Left ventricle myocardium inferior (tissue), 1 donor: ENCODE measurements around the gene ASCC3. TPM values are rescaled to one million over a fixed set of nuclear protein-coding genes. Genes with fewer than 3 reads are reported as not detected.

ENCODE experiments used
- DNase-seq: peaks from one replicate; pipeline ENCODE4 v3.0.0-alpha.2; 2020
- H3K27ac ChIP-seq: fragments of 200-600 bp; replicated peaks from 2 replicates; pipeline ENCODE4 v1.8.0; 2021
- H3K27me3 ChIP-seq: fragments of 200-600 bp; 2 replicates; pipeline ENCODE4 v1.8.0; 2021; ENCODE audit warnings: low read depth
- H3K36me3 ChIP-seq: fragments of 200-600 bp; 2 replicates; pipeline ENCODE4 v1.8.0; 2021
- H3K4me1 ChIP-seq: fragments of 200-600 bp; 2 replicates; pipeline ENCODE4 v1.8.0; 2021
- H3K4me3 ChIP-seq: fragments of 200-600 bp; 2 replicates; pipeline ENCODE4 v1.8.0; 2021; ENCODE audit warnings: mild to moderate bottlenecking, moderate library complexity
- H3K9me3 ChIP-seq: fragments of 200-600 bp; replicated peaks from 2 replicates; pipeline ENCODE4 v1.8.0; 2021
- intact Hi-C: fragments of 100-400 bp; cut with micrococcal nuclease; formaldehyde crosslinking; loops from one replicate; pipeline ENCODE4 v1.11.0; 2022
- total RNA-seq: library from RNA; stranded (reverse); fragmentation: NEBNext Ultra II Directional; extraction: Animal tissue kit (Norgen Biotek cat#: 25700); gene quantifications from one replicate; pipeline ENCODE4 v1.2.1, GENCODE V29; 2021
- TF ChIP-seq, protein P1 (sequence below): fragments of 200-600 bp; IDR thresholded peaks from 2 replicates; pipeline ENCODE4 v1.8.0; 2021; ENCODE audit warnings: antibody characterized with exemption, mild to moderate bottlenecking, borderline replicate concordance
- donor health status: DM: no; HTN: yes; CAD: no; lungs with severe emphysema.

Gene ASCC3
- total RNA-seq, 1 donor from 2014 or later = 16.7 TPM

DNA sequence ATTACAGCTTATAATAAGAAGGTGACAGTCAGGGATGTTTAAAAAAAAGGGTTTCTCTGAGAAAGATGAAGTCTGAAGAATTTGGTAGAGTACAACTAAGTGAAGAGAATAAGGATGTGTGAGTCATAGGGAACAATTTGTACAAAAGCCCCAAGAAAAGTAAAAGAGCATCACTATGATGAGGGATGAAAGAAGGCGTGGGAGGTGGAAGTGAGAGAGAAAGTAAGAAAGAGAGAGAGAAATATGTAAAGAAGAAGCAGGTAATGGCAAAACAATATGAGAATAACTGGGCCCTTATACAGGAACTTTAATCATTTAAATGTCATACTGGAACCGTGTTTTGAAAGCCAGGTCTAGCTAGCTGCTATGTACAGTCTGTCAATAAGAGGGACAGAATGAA is 179.4 kb downstream of the ASCC3 start:
- TF ChIP-seq, protein P1, sequence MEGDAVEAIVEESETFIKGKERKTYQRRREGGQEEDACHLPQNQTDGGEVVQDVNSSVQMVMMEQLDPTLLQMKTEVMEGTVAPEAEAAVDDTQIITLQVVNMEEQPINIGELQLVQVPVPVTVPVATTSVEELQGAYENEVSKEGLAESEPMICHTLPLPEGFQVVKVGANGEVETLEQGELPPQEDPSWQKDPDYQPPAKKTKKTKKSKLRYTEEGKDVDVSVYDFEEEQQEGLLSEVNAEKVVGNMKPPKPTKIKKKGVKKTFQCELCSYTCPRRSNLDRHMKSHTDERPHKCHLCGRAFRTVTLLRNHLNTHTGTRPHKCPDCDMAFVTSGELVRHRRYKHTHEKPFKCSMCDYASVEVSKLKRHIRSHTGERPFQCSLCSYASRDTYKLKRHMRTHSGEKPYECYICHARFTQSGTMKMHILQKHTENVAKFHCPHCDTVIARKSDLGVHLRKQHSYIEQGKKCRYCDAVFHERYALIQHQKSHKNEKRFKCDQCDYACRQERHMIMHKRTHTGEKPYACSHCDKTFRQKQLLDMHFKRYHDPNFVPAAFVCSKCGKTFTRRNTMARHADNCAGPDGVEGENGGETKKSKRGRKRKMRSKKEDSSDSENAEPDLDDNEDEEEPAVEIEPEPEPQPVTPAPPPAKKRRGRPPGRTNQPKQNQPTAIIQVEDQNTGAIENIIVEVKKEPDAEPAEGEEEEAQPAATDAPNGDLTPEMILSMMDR = no peak
- H3K27me3 ChIP-seq = no peaks in the 10 kb centered on the region
- H3K36me3 ChIP-seq = peaks cover 11% of the 10 kb centered on the region
- no peak overlapping the region for H3K27ac ChIP-seq
- H3K4me3 ChIP-seq = no peak overlapping the region
- no peak for DNase-seq
- H3K9me3 ChIP-seq = no peaks in the 10 kb centered on the region
- H3K4me1 ChIP-seq = no peaks in the 10 kb centered on the region
- intact Hi-C loops = no loop called here

DNA sequence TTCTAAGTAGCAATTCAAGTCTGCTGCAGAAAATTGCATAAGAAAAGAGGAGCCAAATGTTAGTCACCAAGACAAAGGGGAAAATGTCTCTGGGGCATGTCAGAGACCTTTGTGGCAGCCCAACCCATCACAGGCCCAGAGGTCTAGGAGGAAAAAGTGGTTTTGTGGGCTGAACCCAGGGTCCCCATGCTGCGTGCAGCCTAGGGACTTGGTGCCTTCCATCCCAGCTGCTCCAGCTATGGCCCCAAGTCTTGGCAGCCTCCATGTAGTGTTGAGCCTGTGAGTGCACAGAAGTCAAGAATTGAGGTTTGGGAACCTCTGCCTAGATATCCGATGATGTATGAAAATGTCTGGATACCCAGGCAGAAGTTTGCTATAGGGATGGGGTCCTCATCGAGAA is 181.1 kb downstream of the ASCC3 start:
- Histone ChIP-seq H3K4me3 (no peak overlapping the region), H3K9me3 (no peaks in the 10 kb centered on the region), H3K27me3 (no peaks in the 10 kb centered on the region), H3K27ac (no peak overlapping the region), H3K4me1 (no peaks in the 10 kb centered on the region), H3K36me3 (peaks cover 11% of the 10 kb centered on the region)
- intact Hi-C loops = no loop called here
- no peak for DNase-seq
- TF ChIP-seq, protein P1 = no peak

DNA sequence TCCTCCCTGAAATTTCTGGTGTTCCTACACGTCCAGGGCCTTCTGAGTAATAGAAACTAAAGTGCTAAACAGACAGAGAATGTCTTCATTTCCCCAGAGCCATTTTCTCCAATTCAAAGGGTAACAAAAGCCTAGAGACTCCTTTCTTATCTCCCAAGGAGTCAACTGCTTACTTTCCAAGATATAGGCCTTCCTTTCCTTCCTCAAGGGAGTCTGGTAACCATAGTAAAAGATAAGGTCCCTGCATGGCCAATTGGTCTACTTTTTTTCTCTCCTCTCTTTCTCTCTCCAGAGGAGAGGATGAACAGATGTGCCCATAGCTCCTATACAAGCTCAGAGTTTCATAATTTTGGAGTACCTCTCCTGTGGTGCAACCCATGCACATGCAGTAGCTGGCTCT is 185.7 kb downstream of the ASCC3 start:
- Histone ChIP-seq H3K36me3 (peaks cover 11% of the 10 kb centered on the region), H3K4me3 (no peak overlapping the region), H3K27me3 (no peaks in the 10 kb centered on the region), H3K9me3 (no peaks in the 10 kb centered on the region), H3K4me1 (no peaks in the 10 kb centered on the region), H3K27ac (no peak overlapping the region)
- intact Hi-C loops = no loop called here
- DNase-seq = no peak
- TF ChIP-seq, protein P1 = no peak

DNA sequence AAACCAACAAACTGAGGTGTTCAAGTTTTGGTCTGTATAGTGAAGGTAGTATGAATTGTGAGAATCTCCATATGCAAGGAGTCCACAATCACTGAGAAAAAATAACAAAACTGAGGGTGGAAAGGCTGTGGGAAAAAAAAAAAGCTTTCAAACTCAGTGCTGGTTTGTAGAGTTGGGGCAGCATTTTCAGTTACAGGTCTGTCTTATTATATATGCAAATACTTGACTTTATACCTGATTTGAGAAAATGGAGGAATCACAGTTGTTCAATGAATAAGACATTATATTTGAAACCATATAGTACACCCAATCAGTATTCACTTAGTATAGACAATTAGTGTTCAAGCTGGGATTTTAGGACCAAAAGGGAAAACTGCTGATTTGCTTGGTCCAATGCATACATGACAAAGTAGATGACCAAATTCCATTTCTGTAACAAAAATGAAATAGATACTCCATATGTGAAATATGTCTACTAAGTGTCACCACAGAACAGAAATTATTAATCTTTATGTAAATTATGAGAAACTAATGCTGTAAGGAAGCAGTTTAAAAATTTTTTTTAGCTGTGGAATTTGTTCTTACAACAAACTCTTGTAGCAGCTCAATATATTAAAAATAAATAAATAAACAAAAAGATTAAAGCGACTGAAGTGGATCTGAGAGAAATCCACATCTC is 187.7 kb downstream of the ASCC3 start:
- no peaks in the 10 kb centered on the region for H3K4me1 ChIP-seq
- H3K27ac ChIP-seq = no peak overlapping the region
- no peaks in the 10 kb centered on the region for H3K36me3 ChIP-seq
- no peak for DNase-seq
- H3K9me3 ChIP-seq = no peaks in the 10 kb centered on the region
- TF ChIP-seq, protein P1 = no peak
- intact Hi-C loops = no loop called here
- H3K4me3 ChIP-seq = no peak overlapping the region
- H3K27me3 ChIP-seq = no peaks in the 10 kb centered on the region

DNA sequence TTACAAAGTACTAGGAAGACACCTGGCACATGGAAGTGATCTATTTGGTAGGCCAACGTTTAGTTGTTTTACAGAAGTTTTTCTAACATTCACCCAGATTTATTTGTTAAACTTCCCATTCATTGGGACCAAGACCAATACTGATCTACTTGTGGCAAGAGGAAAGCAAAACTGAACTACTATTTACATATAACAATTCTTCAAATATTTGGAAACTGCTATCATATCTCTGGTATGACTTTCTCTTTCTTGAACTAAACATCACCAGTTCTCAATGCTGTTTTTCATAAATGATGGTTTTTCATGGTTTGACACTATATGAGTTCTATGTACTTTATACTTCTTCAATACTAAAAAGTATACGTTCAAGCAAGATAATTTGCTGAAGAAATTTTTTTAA is 189.2 kb downstream of the ASCC3 start:
- H3K27ac ChIP-seq = no peak overlapping the region
- no peaks in the 10 kb centered on the region for H3K36me3 ChIP-seq
- H3K9me3 ChIP-seq = no peaks in the 10 kb centered on the region
- intact Hi-C loops = no loop called here
- H3K4me3 ChIP-seq = no peak overlapping the region
- no peaks in the 10 kb centered on the region for H3K4me1 ChIP-seq
- TF ChIP-seq, protein P1 = no peak
- H3K27me3 ChIP-seq = no peaks in the 10 kb centered on the region
- no peak for DNase-seq
